HG02970 (cell line): ENCODE results near the gene OR10H1.
"Not testable (repeated sequence)": the region's sequence is repeated elsewhere in the genome, so short reads cannot be mapped to it uniquely, and the experiment has no call there.

Source experiments
- ATAC-seq: cut with Tn5 transposase; IDR thresholded peaks from one replicate; pipeline ENCODE4 v1.9.1; 2021; ENCODE audit warnings: mild to moderate bottlenecking, moderate library complexity, moderate number of reproducible peaks; ENCODE audit not compliant: unreplicated experiment, low FRiP score

OR10H1 gene

DNA sequence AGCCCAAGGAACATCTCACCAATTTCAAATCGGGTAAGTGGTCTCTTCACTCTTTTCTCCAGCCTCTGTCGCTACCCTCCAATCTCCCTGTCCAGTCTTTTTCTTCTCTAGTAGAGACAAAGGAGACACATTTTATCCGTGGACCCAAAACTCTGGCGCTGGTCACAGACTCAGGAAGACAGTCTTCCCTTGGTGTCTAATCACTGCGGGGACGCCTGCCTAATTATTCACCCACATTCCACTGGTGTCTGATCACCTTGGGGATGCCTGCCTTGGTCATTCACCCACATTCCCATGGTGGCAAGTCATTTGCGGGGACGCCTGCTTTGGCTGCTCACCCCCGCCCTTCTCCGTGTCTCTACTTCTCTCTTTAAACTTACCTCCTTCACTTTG, 13.8 kb upstream of the OR10H1 start:
- no peak for ATAC-seq

DNA sequence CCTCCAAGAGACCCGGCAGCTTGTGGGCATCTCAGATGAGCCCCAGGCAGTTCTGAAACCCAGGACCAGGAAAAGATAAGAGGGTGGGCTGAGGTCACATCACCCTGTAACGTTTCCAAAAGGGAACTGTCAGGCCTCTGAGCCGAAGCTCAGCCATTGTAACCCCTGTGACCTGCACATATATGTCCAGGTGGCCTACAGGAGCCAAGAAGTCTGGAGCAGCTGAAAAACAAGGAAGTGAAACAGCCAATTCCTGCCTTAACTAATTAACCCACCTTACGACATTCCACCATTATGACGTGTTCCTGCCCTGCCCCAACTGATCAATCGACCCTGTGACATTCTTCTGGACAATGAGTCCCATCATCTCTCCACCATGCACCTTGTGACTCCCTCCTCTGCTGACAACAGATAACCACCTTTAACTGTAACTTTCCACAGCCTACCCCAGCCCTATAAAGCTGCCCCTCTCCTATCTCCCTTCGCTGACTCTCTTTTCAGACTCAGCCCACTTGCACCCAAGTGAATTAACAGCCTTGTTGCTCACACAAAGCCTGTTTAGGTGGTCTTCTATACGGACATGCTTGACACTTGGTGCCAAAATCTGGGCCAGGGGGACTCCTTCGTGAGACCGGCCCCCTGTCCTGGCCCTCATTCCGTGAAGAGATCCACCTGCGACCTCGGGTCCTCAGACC, 13.3 kb upstream of the OR10H1 start:
- not testable (repeated sequence) for ATAC-seq

DNA sequence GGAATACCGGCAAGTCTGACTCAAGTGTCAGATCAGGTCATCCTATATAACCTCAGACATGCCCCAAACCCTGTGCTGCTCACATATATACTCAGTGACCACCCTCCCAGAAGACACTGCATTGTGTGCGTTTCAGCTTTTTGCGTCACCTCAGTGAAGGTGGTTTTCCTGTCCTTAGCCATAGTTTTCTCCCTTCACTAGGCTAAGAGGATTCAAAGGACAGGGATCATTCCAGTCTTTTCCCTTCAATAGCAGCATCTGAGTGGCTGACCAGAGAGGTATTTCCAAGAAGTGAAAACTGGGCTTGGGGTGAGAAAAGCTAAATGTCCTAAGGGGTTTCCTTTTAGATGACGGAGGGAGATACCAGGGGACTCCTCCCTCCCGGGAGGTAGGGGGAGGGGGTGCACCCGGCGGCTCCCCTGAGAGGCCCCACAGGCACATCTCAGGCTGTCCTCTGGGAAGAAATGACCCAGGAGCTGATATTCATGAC, 12.7 kb upstream of the OR10H1 start:
- no peak for ATAC-seq

DNA sequence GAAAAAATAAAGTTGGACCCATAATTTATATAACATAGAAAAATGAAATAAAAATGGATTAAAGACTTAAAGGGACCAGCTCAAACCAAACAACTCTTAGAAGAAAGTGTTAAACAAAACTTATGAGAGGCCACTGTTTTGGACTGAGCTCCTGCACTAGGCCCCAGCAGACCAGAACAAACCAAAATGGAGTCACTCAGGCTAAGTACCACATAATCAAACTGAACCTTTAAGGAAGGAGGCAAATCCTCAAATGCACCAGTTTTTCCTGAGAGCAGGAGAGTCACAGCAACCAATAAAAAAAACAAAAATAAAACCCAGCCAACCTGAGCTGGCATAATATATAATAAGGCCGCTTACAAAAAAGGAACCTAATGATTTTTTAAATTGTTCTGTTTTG, 10.3 kb upstream of the OR10H1 start:
- no peak for ATAC-seq

DNA sequence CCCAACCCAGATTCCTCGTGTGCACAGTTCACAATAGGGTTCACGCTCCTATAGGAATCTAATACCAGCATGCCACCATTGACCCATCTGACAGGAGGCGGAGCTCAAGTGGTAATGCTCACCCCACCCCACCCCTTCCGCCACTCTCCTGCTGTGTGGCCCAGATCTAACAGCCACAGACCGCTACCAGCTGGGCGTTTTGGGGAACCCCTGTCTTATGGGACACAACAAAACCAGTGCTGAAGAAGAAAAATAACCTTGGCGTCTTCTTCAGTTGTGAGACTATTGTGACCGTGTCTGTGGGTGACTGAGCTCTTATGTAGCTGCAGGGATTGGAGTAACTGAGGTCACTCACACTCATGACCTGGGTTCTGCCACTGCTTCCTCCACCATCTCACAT, 5.2 kb upstream of the OR10H1 start:
- no peak for ATAC-seq

DNA sequence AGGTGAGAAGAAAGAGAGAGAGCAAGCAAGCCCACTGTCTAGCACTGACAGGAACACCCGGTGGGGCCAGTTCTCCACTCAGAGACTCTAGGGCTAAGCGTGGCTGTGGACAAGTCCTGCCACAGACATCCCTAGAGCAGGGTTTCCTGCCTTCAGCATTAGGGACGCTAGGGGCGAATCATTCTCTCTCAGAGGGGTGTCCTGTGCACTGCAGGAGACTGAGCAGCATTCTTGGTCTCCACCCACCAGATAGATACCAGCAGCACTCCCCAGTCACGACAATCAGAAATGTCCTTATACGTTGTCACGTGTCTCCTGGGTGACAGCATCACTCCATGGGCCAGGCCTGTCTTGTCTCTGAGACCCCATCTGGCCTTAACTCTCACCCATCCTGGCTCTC, 1.5 kb downstream of the OR10H1 start:
- no peak for ATAC-seq

DNA sequence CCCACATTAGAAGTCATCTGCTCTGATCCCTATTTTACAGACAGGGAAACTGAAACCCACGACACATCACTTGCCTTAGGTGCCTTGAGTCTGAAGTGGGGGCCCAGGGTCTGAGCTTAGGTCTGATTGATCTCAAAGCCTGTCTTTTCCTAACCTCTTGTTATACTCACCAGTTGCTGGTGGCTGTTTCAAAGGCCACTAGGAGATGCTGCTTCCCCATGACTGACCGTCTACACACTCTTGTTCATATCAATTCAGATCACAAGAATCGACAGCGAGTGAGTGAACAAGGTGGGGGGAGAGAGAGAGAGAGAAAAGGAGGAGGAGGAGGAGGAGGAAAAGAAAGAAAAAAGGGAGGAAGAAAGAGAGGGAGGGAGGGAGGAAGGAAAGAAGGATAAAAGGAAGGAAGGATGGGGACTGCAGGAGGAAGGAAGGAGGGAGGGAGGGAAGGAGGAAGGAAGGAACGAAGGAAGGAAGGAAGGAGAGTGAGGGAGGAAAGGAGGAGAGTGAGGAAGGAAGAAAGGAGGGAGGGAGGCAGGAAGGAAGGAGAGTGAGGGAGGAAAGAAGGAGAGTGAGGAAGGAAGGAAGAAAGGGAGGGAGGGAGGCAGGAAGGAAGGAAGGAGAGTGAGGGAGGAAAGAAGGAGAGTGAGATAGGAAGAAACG, 3.3 kb downstream of the OR10H1 start:
- ATAC-seq: no peak

DNA sequence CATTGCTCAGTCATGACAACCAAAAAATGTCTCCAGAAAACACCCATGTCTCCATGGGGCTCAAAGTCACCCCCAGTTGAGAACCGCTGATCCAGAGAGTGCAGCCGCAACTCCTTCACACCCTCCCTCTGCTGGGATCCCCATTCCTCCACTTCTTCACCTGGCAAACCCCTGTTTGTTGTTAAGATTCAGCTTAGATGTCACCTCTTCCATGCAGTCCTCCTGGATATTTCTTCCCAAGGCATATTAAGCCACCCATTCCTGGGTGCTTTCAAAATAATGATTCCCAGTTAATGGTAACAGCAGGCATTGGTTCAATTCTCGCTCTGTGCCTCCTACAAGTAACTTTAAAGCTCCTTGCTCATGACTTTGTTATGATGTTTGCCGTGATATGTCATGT, 4.0 kb downstream of the OR10H1 start:
- no peak for ATAC-seq

DNA sequence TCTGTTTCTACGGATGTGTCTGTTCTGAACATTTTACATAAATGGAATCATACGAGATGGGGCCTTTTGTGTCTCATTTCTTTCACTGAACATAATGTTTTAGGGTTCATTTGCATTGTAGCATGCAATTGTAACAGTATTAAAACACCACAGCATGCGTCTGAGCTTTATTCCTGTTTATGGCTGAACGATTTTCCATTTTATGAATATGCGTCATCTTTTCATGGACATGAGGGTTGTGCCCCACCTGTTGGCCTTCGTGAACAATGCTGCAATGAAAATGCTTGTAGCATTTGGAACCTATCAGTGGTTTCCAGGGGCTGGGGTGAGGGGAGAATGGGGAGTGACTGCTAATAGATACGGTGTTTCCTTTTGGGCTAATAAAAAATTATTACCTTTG, 5.1 kb downstream of the OR10H1 start:
- no peak for ATAC-seq

DNA sequence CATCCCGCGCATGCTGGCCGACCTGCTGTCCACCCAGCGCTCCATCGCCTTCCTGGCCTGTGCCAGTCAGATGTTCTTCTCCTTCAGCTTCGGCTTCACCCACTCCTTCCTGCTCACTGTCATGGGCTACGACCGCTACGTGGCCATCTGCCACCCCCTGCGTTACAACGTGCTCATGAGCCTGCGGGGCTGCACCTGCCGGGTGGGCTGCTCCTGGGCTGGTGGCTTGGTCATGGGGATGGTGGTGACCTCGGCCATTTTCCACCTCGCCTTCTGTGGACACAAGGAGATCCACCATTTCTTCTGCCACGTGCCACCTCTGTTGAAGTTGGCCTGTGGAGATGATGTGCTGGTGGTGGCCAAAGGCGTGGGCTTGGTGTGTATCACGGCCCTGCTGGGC, 21.2 kb downstream of the OR10H1 start:
- not testable (repeated sequence) for ATAC-seq

DNA sequence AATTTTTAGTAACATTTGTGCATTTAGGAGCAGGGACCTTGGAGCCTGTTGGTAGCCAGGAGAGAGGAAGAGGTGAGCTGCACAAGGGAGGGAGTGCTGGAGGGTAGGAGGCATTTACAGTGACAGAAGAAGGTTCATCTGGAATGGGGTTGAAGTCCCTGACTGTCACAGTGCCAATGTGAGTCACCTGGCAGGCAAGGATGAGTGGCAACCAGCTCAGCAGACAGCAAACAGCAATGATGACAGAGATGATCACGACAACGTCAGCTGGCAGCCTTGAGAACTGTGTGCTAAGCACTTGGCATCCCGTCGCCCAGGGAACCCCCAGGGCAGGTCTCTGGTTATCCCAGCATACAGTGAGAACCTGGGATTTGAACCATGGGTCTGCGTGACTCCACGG, 25.4 kb downstream of the OR10H1 start:
- ATAC-seq: no peak

DNA sequence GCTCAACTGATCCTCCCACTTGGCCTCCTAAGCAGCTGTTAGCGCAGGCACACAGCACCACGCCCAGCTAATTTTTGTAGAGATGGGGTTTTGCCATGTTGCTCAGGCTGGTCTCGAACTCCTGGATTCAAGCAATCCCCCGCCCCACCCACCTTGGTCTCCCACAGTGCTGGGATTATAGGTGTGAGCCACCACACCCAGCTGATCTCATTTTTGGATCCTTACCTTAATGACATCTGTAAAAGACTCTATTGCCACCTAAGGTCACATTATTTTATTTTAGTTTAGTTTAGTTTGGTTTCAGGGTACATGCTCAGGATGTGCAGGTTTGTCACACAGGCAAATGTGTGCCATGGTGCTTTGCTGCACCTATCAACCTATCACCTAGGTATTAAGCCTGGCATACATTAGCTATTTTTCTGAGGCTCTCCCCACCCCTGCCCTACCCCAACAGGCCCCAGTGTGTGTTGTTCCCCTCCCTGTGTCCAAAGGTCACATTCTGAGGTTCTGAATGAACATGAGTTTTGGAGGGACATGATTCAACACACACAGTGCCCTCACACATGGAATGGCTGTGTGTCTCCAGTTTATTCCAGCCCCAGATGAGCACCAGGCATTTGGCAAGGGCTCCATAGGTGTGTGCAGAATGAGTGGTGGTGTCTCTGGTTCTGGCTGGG, 26.7 kb downstream of the OR10H1 start:
- no peak for ATAC-seq

DNA sequence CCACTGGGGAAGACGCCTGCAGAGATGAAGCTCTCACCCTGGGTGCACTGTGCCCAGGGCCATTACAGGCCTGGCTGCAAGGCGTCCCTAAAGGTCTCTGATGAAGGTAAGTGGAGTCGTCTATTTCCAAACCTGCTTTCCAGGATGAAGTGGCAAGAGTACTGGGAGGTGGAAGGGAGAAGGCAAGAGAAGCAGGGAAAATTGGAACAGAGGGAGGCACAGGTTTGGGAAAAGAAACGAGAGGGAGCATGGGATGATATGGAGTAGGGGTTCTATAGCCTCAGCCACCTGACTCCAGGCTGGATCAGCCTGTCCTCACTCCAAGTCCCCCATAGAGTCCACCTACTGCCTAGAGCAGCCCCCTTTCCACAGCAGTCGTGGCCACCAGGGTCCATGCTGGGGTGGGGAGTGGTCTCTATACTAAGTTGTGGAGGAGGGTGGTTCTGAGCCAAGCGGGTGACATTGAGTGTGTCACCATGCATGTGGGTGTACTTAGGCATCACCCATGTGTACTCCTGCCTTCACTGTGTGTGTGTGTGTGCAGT, 27.8 kb downstream of the OR10H1 start, which contains the start of gene OR10H5:
OR10H5 (plus strand) TSS at position 51 of the 545 bp plus-strand sequence. CDS start 6,388 bp downstream, outside the sequence.
- ATAC-seq: no peak

DNA sequence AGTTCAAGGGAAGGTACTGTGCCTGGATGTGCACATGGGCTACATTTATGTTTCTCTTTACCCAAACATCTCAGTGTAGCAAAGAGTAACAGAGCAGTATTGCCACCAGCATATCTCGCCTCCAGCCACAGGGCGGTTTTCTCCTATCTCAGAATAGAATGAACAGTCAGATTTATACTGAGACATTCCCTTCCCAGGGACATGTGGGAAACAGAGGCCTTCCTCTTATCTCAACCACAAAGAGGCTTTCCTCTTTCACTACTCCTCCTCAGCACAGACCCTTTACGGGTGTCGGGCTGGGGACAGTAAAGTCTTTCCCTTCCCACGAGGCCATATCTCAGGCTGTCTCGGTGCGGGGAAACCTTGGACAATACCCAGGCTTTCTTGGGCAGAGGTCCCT, 32.6 kb downstream of the OR10H1 start:
- ATAC-seq: not testable (repeated sequence)

DNA sequence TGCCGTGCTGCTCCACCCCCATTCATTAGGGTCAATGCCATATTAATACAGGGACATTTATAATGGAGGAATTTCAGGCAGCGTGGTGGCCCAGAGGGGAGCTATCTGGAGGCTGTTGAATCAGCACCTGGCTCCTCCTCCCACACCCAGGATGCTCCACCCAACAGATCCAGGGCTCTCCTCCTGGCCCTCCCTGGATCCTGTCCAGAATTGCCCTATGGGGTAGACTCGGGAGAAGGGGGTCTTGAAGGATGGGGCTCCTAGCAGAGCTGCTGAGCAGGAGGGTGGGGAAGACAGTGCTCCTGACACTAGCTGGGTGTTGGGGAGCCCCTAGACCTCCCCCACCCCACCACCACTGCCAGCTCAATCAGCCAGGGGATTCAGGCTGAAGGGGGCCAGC, 33.3 kb downstream of the OR10H1 start:
- ATAC-seq: no peak

DNA sequence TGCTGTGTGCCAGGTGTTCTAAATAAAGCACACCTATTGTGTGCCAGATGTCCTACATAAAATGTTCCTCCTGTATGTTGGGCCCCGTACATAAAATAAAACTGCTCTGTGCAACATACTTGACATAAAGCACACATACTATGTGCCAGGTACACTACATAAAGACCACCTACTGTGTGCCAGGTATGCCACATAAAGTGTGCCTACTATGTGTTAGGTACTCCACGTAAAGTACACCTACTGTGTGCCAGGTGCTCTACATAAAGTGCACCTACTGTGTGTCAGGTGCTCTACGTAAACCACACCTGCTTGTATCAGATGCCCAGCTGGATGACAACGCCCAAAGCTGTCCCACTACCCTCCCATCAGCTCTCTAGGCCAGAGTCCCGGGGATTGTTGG, 33.8 kb downstream of the OR10H1 start:
- ATAC-seq: no peak

DNA sequence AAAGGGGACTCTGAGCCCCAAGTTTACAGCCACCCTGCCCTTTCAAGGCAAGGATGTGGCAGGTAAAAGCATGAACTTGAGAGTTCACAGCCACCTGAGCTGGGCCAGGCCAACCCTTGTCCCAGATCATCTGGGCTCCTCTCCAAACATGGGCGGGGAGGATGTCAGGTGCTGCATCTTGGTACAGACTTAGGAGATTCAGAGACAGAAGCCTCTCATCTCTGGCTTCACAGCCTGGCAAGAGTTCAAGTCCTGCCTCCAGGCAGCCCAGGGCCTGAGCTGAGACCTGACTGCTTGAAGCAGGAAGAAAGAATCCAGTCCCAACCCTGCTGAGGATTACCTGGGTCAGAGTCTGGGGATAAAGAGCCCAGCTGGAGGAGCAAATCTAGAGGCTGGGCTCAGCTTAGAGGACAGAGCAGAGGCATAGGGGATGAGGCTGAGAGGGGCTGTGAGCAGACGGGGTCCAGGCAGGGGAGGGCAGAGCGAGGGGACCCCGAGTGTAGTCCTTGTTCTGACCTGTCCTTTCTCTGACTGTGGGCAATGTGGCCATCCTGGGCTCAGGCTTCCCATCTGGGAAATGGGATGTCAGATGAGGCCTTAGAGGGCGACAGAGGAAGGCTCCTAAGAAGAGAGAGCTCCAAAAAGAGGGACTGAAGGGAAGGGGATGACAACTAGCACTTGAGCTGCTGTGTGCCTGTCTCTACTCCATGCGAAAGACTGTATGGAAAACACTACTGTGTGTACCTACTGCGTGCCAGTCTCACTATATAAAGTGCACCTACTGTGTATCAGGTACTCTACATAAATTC, 34.6 kb downstream of the OR10H1 start:
- ATAC-seq: no peak

DNA sequence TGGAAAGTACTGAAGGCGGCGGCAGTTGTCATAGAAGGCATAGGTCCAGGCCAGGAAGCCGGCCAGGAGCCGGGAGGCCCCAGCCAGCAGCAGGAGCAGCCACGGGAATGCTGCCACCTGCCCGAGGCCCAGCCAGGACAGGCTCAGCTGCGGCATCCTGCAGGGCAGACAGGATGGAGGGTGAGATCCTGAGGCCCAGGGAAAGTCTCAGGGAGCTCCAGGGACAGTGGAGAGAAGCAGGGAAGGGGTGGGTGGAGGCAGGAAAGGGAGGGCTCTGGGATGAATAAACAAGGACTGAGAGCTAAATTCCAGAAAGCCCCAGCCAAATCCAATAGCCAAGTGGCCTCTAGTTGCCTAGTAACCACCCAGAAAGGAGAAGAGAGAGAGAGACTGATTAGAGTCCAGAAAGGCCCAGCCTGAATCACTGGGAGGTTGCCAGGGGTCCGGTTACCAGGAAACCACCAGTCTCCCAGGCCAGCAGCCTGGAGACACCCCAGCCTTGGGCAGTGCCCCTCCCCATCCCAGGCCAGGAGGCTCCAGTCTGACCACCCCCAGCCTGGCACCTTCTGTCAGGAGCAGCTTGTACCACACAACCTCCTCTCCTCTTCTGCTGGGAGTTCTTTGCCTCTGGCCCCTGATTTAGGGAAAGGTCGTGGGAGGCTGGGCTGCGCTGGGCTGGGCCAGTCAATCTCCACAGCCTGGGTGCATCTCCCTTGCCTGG, 35.5 kb downstream of the OR10H1 start:
- ATAC-seq: no peak

DNA sequence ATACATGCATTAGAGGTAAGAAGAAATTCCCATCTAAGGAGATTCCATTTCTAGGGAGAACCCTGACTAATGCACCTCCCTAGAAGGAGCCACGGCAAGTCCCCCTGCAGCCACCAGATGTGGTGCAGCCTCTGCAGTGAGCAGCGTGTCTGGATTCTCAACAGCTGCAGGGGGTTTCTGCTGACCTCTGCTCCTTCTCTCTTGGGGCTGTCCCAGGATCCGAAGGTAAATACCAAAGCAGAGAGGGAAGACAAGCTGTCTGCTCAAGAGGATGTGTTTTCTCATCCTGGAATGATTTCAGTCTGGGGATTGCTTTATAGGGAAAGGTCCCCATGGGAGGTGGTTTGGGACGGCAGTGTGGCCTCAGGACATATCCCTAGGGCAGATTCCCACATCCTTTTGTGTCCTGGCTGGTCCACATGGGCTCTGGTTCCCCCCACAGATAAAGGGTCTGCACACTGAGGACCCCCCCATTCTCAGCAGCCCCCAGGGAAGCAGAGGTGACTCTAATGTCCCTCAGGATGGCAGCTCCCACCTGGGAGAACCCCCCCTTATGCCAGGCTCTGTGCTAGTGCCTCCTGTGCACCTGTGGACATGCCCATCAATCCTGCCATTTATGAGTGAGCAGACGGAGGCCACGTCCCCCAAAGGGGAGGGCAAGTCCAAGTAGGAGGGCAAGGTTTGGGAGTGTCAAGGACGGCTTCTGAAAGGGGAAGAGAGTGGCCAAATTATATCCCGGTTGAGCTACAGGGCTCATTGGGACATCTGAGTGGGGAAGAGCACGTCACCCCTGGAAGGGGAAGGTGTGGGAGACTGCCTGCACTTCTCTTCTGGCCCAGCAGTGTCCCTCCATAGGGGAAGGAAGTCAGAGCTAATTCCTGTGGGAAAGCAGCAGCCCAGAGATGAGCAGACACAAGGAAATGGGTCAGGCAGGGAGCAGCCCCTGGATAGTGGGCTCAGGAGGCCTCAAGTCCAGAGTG, 38.2 kb downstream of the OR10H1 start:
- ATAC-seq: no peak
